SHP77 treated with DMSO at 0.1 percent for 48 hours (cell line): ENCODE measurements around the gene CLEC14A.

Experiments used
- DNase-seq: peaks from one replicate; lab custom pipeline; 2025; lab: John Stamatoyannopoulos, UW

CLEC14A gene

GRCh38 chr14:38205949-38206665 lies 49.8 kb downstream of the CLEC14A start:
- DNase-seq, result no peak

GRCh38 chr14:38205119-38205813 lies 50.6 kb downstream of the CLEC14A start:
- no peak for DNase-seq

DNA sequence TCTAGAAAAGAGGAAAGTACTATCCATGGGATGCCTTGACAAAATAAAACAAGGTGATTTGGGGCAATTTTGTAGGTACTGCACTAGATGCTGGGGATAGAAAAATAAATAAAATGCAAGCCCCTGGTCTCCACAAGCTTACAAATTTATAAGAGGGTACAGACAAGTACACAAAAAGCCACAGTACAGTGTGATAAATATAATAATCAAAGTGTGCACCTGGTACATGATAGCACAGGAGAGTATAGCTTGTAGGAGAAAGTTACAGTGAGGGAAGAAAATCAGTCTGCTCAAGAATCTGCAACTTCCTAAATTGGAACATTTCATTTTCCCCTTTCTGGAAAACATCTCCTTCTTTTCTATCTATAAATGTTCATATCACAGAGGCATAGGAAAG lies 51.2 kb downstream of the CLEC14A start:
- no peak for DNase-seq
